HFFc6 (cell line): ENCODE results near the gene TIMM44. TPM values are rescaled to one million over a fixed set of nuclear protein-coding genes. Genes with fewer than 3 reads are reported as not detected.

ENCODE experiments used
- DNase-seq: peaks from one replicate; pipeline ENCODE4 v3.0.0-alpha.2; 2018
- H3K27ac Mint-ChIP-seq: 2 replicates; pipeline ENCODE4 v1.8.0; 2020; ENCODE audit warnings: mild to moderate bottlenecking, mixed read lengths
- H3K27me3 Mint-ChIP-seq: 2 replicates; pipeline ENCODE4 v1.8.0; 2021; ENCODE audit warnings: mild to moderate bottlenecking, moderate library complexity, mixed read lengths; ENCODE audit not compliant: insufficient read depth
- H3K36me3 Mint-ChIP-seq: 2 replicates; pipeline ENCODE4 v1.8.0; 2021; ENCODE audit warnings: low read depth, mixed read lengths
- H3K4me1 Mint-ChIP-seq: 2 replicates; pipeline ENCODE4 v1.8.0; 2020; ENCODE audit warnings: low read depth, mixed read lengths
- H3K4me3 Mint-ChIP-seq: 2 replicates; pipeline ENCODE4 v1.8.0; 2020; ENCODE audit warnings: mild to moderate bottlenecking, moderate library complexity, mixed read lengths
- H3K9me3 Mint-ChIP-seq: 2 replicates; pipeline ENCODE4 v1.8.0; 2020; ENCODE audit warnings: mild to moderate bottlenecking, mixed read lengths
- total RNA-seq, 6 experiments: library from RNA; stranded (reverse); fragmentation: NEBNext Ultra II Directional; extraction: Animal tissue kit (Norgen Biotek cat#: 25700); gene quantifications; 2 replicates in 1 of 6; 3 replicates in 5 of 6; pipeline ENCODE4 v1.2.3, GENCODE V29; 2021
- TF ChIP-seq, protein P1 (sequence below): fragments of 200-600 bp; sonication (generic); IDR thresholded peaks from 2 replicates; pipeline ENCODE4 v1.5.0; 2021; ENCODE audit warnings: antibody characterized with exemption, mild to moderate bottlenecking

Gene TIMM44
- total RNA-seq, 6 experiments from 2014 or later: 42.9 to 53.5 (median 46.1) TPM

GRCh38 chr19:7982103-7982502, 38.6 kb upstream of the TIMM44 start:
- H3K9me3 Mint-ChIP-seq: no peaks in the 10 kb centered on the region
- H3K27ac Mint-ChIP-seq: no peak overlapping the region
- no peak overlapping the region for H3K4me3 Mint-ChIP-seq
- H3K27me3 Mint-ChIP-seq: peaks cover 3% of the 10 kb centered on the region
- DNase-seq: no peak
- peaks cover 20% of the 10 kb centered on the region for H3K4me1 Mint-ChIP-seq
- peaks cover 14% of the 10 kb centered on the region for H3K36me3 Mint-ChIP-seq
- TF ChIP-seq, protein P1, sequence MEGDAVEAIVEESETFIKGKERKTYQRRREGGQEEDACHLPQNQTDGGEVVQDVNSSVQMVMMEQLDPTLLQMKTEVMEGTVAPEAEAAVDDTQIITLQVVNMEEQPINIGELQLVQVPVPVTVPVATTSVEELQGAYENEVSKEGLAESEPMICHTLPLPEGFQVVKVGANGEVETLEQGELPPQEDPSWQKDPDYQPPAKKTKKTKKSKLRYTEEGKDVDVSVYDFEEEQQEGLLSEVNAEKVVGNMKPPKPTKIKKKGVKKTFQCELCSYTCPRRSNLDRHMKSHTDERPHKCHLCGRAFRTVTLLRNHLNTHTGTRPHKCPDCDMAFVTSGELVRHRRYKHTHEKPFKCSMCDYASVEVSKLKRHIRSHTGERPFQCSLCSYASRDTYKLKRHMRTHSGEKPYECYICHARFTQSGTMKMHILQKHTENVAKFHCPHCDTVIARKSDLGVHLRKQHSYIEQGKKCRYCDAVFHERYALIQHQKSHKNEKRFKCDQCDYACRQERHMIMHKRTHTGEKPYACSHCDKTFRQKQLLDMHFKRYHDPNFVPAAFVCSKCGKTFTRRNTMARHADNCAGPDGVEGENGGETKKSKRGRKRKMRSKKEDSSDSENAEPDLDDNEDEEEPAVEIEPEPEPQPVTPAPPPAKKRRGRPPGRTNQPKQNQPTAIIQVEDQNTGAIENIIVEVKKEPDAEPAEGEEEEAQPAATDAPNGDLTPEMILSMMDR: no peak

GRCh38 chr19:7981661-7982060, 38.2 kb upstream of the TIMM44 start:
- Mint-ChIP-seq H3K27me3 (peaks cover 3% of the 10 kb centered on the region), H3K4me1 (peaks cover 15% of the 10 kb centered on the region), H3K36me3 (peaks cover 14% of the 10 kb centered on the region), H3K9me3 (no peaks in the 10 kb centered on the region), H3K4me3 (no peak overlapping the region), H3K27ac (no peak overlapping the region)
- DNase-seq: no peak
- TF ChIP-seq, protein P1: no peak

DNA sequence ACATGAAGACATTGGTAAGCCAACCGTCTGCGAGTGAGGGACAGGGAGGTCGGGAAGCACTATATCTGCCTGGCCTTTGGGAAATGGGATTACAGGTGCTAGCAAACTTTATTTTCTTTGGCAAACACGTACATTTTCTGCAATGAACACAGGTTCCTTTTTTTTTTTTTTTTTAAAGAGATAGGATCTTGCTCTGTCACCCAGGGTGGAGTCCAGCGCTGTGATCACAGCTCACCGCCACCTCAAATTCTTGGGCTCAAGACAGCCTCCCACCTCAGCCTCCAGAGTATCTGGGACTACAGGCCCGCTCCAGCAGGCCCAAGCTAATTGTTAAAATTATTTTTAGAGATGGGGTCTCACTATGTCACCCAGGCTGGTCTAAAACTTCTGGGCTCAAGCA, 37.7 kb upstream of the TIMM44 start:
- Mint-ChIP-seq H3K36me3 (peaks cover 14% of the 10 kb centered on the region), H3K4me3 (no peak overlapping the region), H3K27ac (no peak overlapping the region), H3K9me3 (no peaks in the 10 kb centered on the region), H3K4me1 (peaks cover 11% of the 10 kb centered on the region), H3K27me3 (peaks cover 3% of the 10 kb centered on the region)
- no peak for DNase-seq
- TF ChIP-seq, protein P1: no peak

GRCh38 chr19:7980635-7981121, 37.2 kb upstream of the TIMM44 start:
- H3K4me3 Mint-ChIP-seq: no peak overlapping the region
- no peak overlapping the region for H3K27ac Mint-ChIP-seq
- peaks cover 3% of the 10 kb centered on the region for H3K27me3 Mint-ChIP-seq
- TF ChIP-seq, protein P1: no peak
- DNase-seq: no peak
- peaks cover 14% of the 10 kb centered on the region for H3K36me3 Mint-ChIP-seq
- no peaks in the 10 kb centered on the region for H3K9me3 Mint-ChIP-seq
- peaks cover 7% of the 10 kb centered on the region; the same call in 1 of the 2 replicates for H3K4me1 Mint-ChIP-seq

- H3K27me3 Mint-ChIP-seq: peaks cover 3% of the 10 kb centered on the region
- DNase-seq: no peak
- H3K27ac Mint-ChIP-seq: no peak overlapping the region
- no peak overlapping the region for H3K4me3 Mint-ChIP-seq
- TF ChIP-seq, protein P1: no peak
- peaks cover 7% of the 10 kb centered on the region; the same call in 1 of the 2 replicates for H3K4me1 Mint-ChIP-seq
- H3K9me3 Mint-ChIP-seq: no peaks in the 10 kb centered on the region
- H3K36me3 Mint-ChIP-seq: peaks cover 14% of the 10 kb centered on the region
Measured at GRCh38 chr19:7980168-7980567, 36.7 kb upstream of the TIMM44 start.

- Mint-ChIP-seq H3K36me3 (peaks cover 14% of the 10 kb centered on the region), H3K27ac (no peak overlapping the region), H3K9me3 (no peaks in the 10 kb centered on the region), H3K4me1 (peaks cover 7% of the 10 kb centered on the region; the same call in 1 of the 2 replicates), H3K27me3 (peaks cover 3% of the 10 kb centered on the region), H3K4me3 (no peak overlapping the region)
- DNase-seq: no peak
- TF ChIP-seq, protein P1: no peak
Measured at GRCh38 chr19:7979559-7979958, 36.1 kb upstream of the TIMM44 start.
